GM18526 (cell line): ENCODE data around the gene DRGX.

Experiments used
- POLR2A ChIP-seq: IDR thresholded peaks from 3 replicates; pipeline ENCODE4 v1.6.1; 2011; ENCODE audit not compliant: insufficient read length; ENCODE audit errors: extremely low read depth

DRGX gene

GRCh38 chr10:49379596-49380410 lies 16.1 kb downstream of the DRGX start:
- TF ChIP-seq POLR2A, result no peak

GRCh38 chr10:49377256-49377655 lies 18.6 kb downstream of the DRGX start:
- no peak for TF ChIP-seq POLR2A

DNA sequence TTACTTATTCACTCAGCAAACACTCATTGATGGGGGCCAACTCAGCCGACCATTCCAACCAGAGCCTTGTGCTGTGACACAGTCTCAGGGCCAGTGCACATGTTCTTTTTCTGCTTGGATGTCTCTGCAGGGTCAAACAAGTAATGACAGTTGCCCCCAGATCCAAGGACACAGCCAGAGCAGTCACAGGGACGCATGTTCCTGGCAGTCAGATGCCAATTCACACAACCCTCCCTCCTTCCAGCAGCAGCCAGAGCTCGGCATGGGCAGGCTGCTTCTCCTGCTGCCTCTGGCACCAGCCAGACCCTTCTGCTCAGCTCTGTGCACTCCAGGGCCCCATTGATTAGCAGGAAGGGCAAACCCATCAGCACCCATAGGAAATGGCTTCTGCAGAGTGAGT lies 20.3 kb downstream of the DRGX start:
- TF ChIP-seq POLR2A, result no peak

DNA sequence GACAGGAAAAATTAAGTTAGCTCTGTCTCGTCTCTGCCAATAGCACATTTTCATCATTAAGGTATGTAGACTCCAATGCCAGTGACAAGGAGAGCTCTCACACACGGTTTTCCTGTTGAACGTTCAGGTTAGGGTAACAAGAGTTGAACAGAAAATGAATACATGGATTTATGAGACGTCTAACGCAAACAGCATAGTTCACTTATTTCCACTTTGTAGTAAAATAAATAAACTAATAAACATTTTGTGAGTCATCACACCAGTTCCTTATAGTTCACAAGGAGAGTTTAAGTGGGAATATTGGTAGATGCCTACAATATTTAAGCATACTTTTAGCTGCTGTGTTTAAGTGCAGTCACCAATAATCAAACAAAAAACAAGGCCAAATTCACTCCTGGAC lies 21.1 kb downstream of the DRGX start:
- no peak for TF ChIP-seq POLR2A

GRCh38 chr10:49373361-49373760 lies 22.5 kb downstream of the DRGX start:
- TF ChIP-seq POLR2A, result no peak

- no peak for TF ChIP-seq POLR2A
Observed at GRCh38 chr10:49371967-49372366, 23.9 kb downstream of the DRGX start.

DNA sequence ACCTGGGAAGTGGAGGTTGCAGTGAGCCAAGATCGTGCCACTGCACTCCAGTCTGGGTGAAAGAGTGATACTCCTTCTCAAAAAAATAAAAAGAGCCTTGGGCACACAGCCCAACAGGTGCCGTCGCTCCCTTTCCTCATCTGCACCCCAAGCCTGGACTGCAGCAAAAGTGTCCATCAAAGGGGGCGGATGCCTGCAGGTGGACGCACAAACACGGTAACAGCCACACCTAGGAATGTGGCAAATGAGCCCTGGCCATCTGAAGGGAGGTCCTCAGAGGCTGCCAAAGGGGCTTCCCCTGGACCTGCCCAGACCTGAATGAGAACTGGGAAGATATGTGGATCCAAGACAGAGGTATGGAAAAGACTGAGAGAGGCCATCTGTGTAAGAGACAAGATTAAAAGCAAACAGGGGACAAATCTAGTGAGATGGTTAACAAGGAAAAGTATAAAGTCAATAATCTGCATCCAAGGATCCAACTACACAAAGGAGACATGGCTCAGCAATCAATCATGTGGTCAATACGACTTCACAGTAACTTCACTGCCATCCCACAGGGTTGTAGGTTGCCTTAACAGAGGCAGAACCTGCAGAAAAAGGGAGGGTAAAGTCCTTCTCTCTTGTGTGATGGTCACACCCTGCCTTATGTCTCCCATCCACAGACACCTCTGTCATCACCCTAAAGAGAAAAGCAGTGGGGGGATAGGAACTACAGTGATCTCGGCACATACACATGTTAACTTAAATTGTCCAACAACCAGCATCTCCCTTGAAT lies 25.4 kb downstream of the DRGX start:
- TF ChIP-seq POLR2A, result no peak

DNA sequence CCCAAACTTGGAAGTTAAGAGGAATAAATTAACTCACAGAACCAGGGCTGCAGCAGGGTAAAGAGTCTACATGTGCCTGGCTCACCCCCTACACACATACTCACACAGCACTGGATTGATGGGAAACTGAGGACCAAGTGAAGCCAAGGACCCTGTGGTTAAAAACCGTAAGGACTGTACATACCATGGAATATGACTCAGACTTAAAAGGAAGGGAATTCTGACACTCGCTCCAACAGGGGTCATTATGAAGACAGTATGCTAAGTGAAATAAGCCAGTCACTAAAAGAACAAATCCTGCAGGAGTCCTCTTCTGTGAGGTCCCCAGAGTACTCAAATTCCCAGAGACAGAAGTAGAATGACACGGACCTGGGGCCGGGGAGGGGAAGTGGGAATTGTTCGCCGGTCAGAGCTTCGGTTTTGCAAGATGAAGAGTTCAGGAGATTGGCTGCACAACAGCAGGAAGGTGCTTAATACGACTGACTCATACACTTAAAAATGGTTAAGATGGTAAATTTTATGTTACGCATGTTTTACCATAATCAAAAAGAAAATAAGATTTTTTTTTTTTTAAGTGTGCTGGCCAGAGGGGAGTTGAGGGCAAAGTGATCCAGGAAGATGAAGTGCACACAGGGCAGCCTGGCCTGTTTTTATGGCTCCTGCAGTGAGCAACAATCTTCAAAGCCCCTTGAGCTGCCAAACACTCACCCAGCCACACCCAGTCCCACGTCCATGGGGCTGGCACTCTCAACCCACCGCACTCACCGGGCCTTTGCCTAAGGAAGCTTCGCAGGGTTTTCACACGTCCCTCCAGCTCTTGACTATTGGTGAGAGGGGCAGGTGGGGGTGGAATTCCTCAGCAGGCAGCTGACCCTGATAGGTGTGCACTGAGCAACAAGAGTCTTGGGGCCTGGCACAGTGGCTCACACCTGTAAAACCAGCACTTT lies 26.4 kb downstream of the DRGX start:
- TF ChIP-seq POLR2A, result no peak

DNA sequence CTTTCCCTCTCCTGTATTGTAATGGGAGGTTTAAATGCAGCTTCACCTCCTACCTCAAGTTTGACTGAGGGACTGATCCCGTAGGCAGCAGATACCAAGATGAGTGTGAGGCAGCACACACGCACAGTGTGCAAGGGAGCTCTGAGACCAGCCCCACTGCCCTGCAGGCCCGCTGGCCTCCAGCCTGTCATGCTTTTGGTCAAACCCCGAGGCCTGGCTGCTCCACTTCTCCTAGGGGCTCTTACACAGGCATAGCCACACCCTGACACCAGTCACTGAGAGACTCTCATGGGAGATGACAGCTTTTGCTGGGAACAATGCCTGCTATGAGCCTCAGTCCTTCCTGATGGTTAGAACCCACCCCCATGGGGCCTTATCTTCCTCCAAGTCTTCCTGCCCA lies 27.6 kb downstream of the DRGX start:
- TF ChIP-seq POLR2A, result no peak

- no peak for TF ChIP-seq POLR2A
Observed at GRCh38 chr10:49367600-49367999, 28.3 kb downstream of the DRGX start.

GRCh38 chr10:49366460-49366859 lies 29.4 kb downstream of the DRGX start:
- TF ChIP-seq POLR2A, result no peak

GRCh38 chr10:49365675-49366415 lies 30.0 kb downstream of the DRGX start:
- no peak for TF ChIP-seq POLR2A

GRCh38 chr10:49365275-49365674 lies 30.6 kb downstream of the DRGX start:
- TF ChIP-seq POLR2A, result no peak

DNA sequence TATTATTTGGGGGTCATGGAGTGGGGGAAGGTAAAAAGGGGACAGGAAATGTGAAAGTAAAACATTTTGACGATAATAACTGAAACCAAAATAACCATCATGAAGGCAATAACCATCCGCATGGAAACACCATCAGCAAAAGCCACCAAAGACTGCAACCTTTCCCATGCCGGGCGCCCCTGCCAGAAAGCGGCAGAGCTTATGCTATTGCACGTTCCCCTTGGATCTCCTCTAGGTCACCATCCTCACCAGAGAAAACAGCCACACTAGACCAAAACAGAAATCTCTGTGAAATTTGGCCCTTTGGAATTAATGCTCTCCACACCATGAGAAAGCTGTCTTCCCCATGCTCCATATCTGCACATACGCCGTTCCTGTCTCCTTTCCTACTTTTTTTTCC lies 31.1 kb downstream of the DRGX start:
- no peak for TF ChIP-seq POLR2A

- no peak for TF ChIP-seq POLR2A
Observed at GRCh38 chr10:49364051-49364450, 31.8 kb downstream of the DRGX start.
